ENCODE data around the gene ARHGAP32.
"Not testable (repeated sequence)": the region's sequence is repeated elsewhere in the genome, so short reads cannot be mapped to it uniquely, and the experiment has no call there.

The ARHGAP32 gene

GRCh38 chr11:129157080-129157479 lies 35.0 kb downstream of the ARHGAP32 start:
- not testable (repeated sequence) for H3K9ac ChIP-seq (ENCODE audit: low read length in 5 of 5); H3K27me3 ChIP-seq (ENCODE audit: control insufficient read depth in 5 of 5, insufficient read depth in 4 of 5, low read length in 5 of 5); H3K4me1 ChIP-seq (ENCODE audit: control insufficient read depth in 5 of 5, insufficient read depth in 5 of 5, low read length in 5 of 5); H3K27ac ChIP-seq (ENCODE audit: low read depth, low read length); H3K4me3 ChIP-seq (ENCODE audit: low read depth in 1 of 5, low read length in 5 of 5); H3K36me3 ChIP-seq (ENCODE audit: control insufficient read depth in 5 of 5, insufficient read depth in 5 of 5, low read length in 5 of 5)
- H3K9me3 ChIP-seq (ENCODE audit: control insufficient read depth in 5 of 5, low read length in 5 of 5): peaks cover 0 to 17% (median 7%) of the 10 kb centered on the region in 5 donors

- Histone ChIP-seq H3K27ac (ENCODE audit: low read depth, low read length) (no peak overlapping the region), H3K4me3 (ENCODE audit: low read depth in 1 of 5, low read length in 5 of 5) (no peak overlapping the region), H3K9ac (ENCODE audit: low read length in 5 of 5) (no peak overlapping the region), H3K27me3 (ENCODE audit: control insufficient read depth in 5 of 5, insufficient read depth in 4 of 5, low read length in 5 of 5) (no peaks in the 10 kb centered on the region), H3K36me3 (ENCODE audit: control insufficient read depth in 5 of 5, insufficient read depth in 5 of 5, low read length in 5 of 5) (peaks cover 0 to 6% (median 0%) of the 10 kb centered on the region in 5 donors), H3K9me3 (ENCODE audit: control insufficient read depth in 5 of 5, low read length in 5 of 5) (peaks cover 0 to 25% (median 10%) of the 10 kb centered on the region in 5 donors), H3K4me1 (ENCODE audit: control insufficient read depth in 5 of 5, insufficient read depth in 5 of 5, low read length in 5 of 5) (peaks cover 0 to 1% (median 0%) of the 10 kb centered on the region in 5 donors)
Measured at GRCh38 chr11:129155745-129156144, 36.4 kb downstream of the ARHGAP32 start.

- Histone ChIP-seq H3K4me1 (ENCODE audit: control insufficient read depth in 5 of 5, insufficient read depth in 5 of 5, low read length in 5 of 5) (peaks cover 0 to under 1% (median 0%) of the 10 kb centered on the region in 5 donors), H3K4me3 (ENCODE audit: low read depth in 1 of 5, low read length in 5 of 5) (no peak overlapping the region), H3K9ac (ENCODE audit: low read length in 5 of 5) (no peak overlapping the region), H3K27ac (ENCODE audit: low read depth, low read length) (no peak overlapping the region), H3K36me3 (ENCODE audit: control insufficient read depth in 5 of 5, insufficient read depth in 5 of 5, low read length in 5 of 5) (peaks cover 0 to 3% (median 0%) of the 10 kb centered on the region in 5 donors), H3K27me3 (ENCODE audit: control insufficient read depth in 5 of 5, insufficient read depth in 4 of 5, low read length in 5 of 5) (no peaks in the 10 kb centered on the region), H3K9me3 (ENCODE audit: control insufficient read depth in 5 of 5, low read length in 5 of 5) (peaks cover 0 to 13% (median 8%) of the 10 kb centered on the region in 5 donors)
Measured at GRCh38 chr11:129148487-129148886, 43.6 kb downstream of the ARHGAP32 start.

- Histone ChIP-seq H3K4me1 (ENCODE audit: control insufficient read depth in 5 of 5, insufficient read depth in 5 of 5, low read length in 5 of 5) (peaks cover 0 to 3% (median 0%) of the 10 kb centered on the region in 5 donors), H3K4me3 (ENCODE audit: low read depth in 1 of 5, low read length in 5 of 5) (no peak overlapping the region), H3K36me3 (ENCODE audit: control insufficient read depth in 5 of 5, insufficient read depth in 5 of 5, low read length in 5 of 5) (peaks cover 0 to 3% (median 0%) of the 10 kb centered on the region in 5 donors), H3K27me3 (ENCODE audit: control insufficient read depth in 5 of 5, insufficient read depth in 4 of 5, low read length in 5 of 5) (no peaks in the 10 kb centered on the region), H3K9me3 (ENCODE audit: control insufficient read depth in 5 of 5, low read length in 5 of 5) (peaks cover 0 to 7% (median 6%) of the 10 kb centered on the region in 5 donors), H3K9ac (ENCODE audit: low read length in 5 of 5) (no peak overlapping the region), H3K27ac (ENCODE audit: low read depth, low read length) (no peak overlapping the region)
Measured at GRCh38 chr11:129146191-129146590, 45.9 kb downstream of the ARHGAP32 start.

GRCh38 chr11:129145276-129145675 lies 46.8 kb downstream of the ARHGAP32 start:
- Histone ChIP-seq H3K9ac (ENCODE audit: low read length in 5 of 5) (no peak overlapping the region), H3K4me3 (ENCODE audit: low read depth in 1 of 5, low read length in 5 of 5) (no peak overlapping the region), H3K9me3 (ENCODE audit: control insufficient read depth in 5 of 5, low read length in 5 of 5) (peaks cover 0 to 2% (median 0%) of the 10 kb centered on the region in 5 donors), H3K27me3 (ENCODE audit: control insufficient read depth in 5 of 5, insufficient read depth in 4 of 5, low read length in 5 of 5) (no peaks in the 10 kb centered on the region), H3K27ac (ENCODE audit: low read depth, low read length) (no peak overlapping the region), H3K4me1 (ENCODE audit: control insufficient read depth in 5 of 5, insufficient read depth in 5 of 5, low read length in 5 of 5) (peaks cover 0 to 3% (median 0%) of the 10 kb centered on the region in 5 donors), H3K36me3 (ENCODE audit: control insufficient read depth in 5 of 5, insufficient read depth in 5 of 5, low read length in 5 of 5) (peaks cover 0 to 3% (median 0%) of the 10 kb centered on the region in 5 donors)

GRCh38 chr11:129144256-129144655 lies 47.9 kb downstream of the ARHGAP32 start:
- Histone ChIP-seq H3K9ac (ENCODE audit: low read length in 5 of 5) (no peak overlapping the region), H3K4me3 (ENCODE audit: low read depth in 1 of 5, low read length in 5 of 5) (no peak overlapping the region), H3K9me3 (ENCODE audit: control insufficient read depth in 5 of 5, low read length in 5 of 5) (peaks cover 0 to 2% (median 0%) of the 10 kb centered on the region in 5 donors), H3K36me3 (ENCODE audit: control insufficient read depth in 5 of 5, insufficient read depth in 5 of 5, low read length in 5 of 5) (peaks cover 0 to 3% (median 0%) of the 10 kb centered on the region in 5 donors), H3K4me1 (ENCODE audit: control insufficient read depth in 5 of 5, insufficient read depth in 5 of 5, low read length in 5 of 5) (peaks cover 0 to 3% (median 0%) of the 10 kb centered on the region in 5 donors), H3K27ac (ENCODE audit: low read depth, low read length) (no peak overlapping the region), H3K27me3 (ENCODE audit: control insufficient read depth in 5 of 5, insufficient read depth in 4 of 5, low read length in 5 of 5) (no peaks in the 10 kb centered on the region)

- Histone ChIP-seq H3K36me3 (ENCODE audit: control insufficient read depth in 5 of 5, insufficient read depth in 5 of 5, low read length in 5 of 5) (peaks cover 0 to 3% (median 0%) of the 10 kb centered on the region in 5 donors), H3K9me3 (ENCODE audit: control insufficient read depth in 5 of 5, low read length in 5 of 5) (peaks cover 0 to under 1% (median 0%) of the 10 kb centered on the region in 5 donors), H3K9ac (ENCODE audit: low read length in 5 of 5) (peak overlapping the region in 1 of 5 donors; percentile 66), H3K4me1 (ENCODE audit: control insufficient read depth in 5 of 5, insufficient read depth in 5 of 5, low read length in 5 of 5) (peaks cover 0 to 3% (median 0%) of the 10 kb centered on the region in 5 donors), H3K27me3 (ENCODE audit: control insufficient read depth in 5 of 5, insufficient read depth in 4 of 5, low read length in 5 of 5) (no peaks in the 10 kb centered on the region), H3K27ac (ENCODE audit: low read depth, low read length) (no peak overlapping the region), H3K4me3 (ENCODE audit: low read depth in 1 of 5, low read length in 5 of 5) (no peak overlapping the region)
Measured at GRCh38 chr11:129143335-129143734, 48.8 kb downstream of the ARHGAP32 start.

- no peak overlapping the region for H3K4me3 ChIP-seq (ENCODE audit: low read depth in 1 of 5, low read length in 5 of 5)
- H3K4me1 ChIP-seq (ENCODE audit: control insufficient read depth in 5 of 5, insufficient read depth in 5 of 5, low read length in 5 of 5): peaks cover 0 to 3% (median 0%) of the 10 kb centered on the region in 5 donors
- H3K9me3 ChIP-seq (ENCODE audit: control insufficient read depth in 5 of 5, low read length in 5 of 5): no peaks in the 10 kb centered on the region
- no peaks in the 10 kb centered on the region for H3K27me3 ChIP-seq (ENCODE audit: control insufficient read depth in 5 of 5, insufficient read depth in 4 of 5, low read length in 5 of 5)
- no peak overlapping the region for H3K27ac ChIP-seq (ENCODE audit: low read depth, low read length)
- peak overlapping the region in 1 of 5 donors; percentile 25 for H3K9ac ChIP-seq (ENCODE audit: low read length in 5 of 5)
- no peaks in the 10 kb centered on the region for H3K36me3 ChIP-seq (ENCODE audit: control insufficient read depth in 5 of 5, insufficient read depth in 5 of 5, low read length in 5 of 5)
Measured at GRCh38 chr11:129141748-129142523, 50.2 kb downstream of the ARHGAP32 start.

- no peaks in the 10 kb centered on the region for H3K27me3 ChIP-seq (ENCODE audit: control insufficient read depth in 5 of 5, insufficient read depth in 4 of 5, low read length in 5 of 5)
- no peak overlapping the region for H3K9ac ChIP-seq (ENCODE audit: low read length in 5 of 5)
- H3K27ac ChIP-seq (ENCODE audit: low read depth, low read length): no peak overlapping the region
- no peaks in the 10 kb centered on the region for H3K36me3 ChIP-seq (ENCODE audit: control insufficient read depth in 5 of 5, insufficient read depth in 5 of 5, low read length in 5 of 5)
- no peak overlapping the region for H3K4me3 ChIP-seq (ENCODE audit: low read depth in 1 of 5, low read length in 5 of 5)
- no peaks in the 10 kb centered on the region for H3K4me1 ChIP-seq (ENCODE audit: control insufficient read depth in 5 of 5, insufficient read depth in 5 of 5, low read length in 5 of 5)
- peaks cover 0 to 2% (median 0%) of the 10 kb centered on the region in 5 donors for H3K9me3 ChIP-seq (ENCODE audit: control insufficient read depth in 5 of 5, low read length in 5 of 5)
Measured at GRCh38 chr11:129131316-129131715, 60.8 kb downstream of the ARHGAP32 start.

- not testable (repeated sequence) for H3K36me3 ChIP-seq (ENCODE audit: control insufficient read depth in 5 of 5, insufficient read depth in 5 of 5, low read length in 5 of 5); H3K9me3 ChIP-seq (ENCODE audit: control insufficient read depth in 5 of 5, low read length in 5 of 5); H3K27ac ChIP-seq (ENCODE audit: low read depth, low read length); H3K9ac ChIP-seq (ENCODE audit: low read length in 5 of 5); H3K27me3 ChIP-seq (ENCODE audit: control insufficient read depth in 5 of 5, insufficient read depth in 4 of 5, low read length in 5 of 5); H3K4me3 ChIP-seq (ENCODE audit: low read depth in 1 of 5, low read length in 5 of 5); H3K4me1 ChIP-seq (ENCODE audit: control insufficient read depth in 5 of 5, insufficient read depth in 5 of 5, low read length in 5 of 5)
Measured at GRCh38 chr11:129128881-129129620, 63.1 kb downstream of the ARHGAP32 start.
